HCT116 (cell line): Measurements from ENCODE around the gene MACIR. TPM values are rescaled to one million over a fixed set of nuclear protein-coding genes. Genes with fewer than 3 reads are reported as not detected.

ENCODE experiments used
- ATAC-seq: fragments of 200-7000 bp; cut with Tn5 transposase; 2 replicates; pipeline ENCODE4 v1.9.1; 2020; ENCODE audit warnings: mild to moderate bottlenecking, moderate library complexity
- BruUV-seq: library from RNA; stranded (reverse); fragments of 400-500 nt; replicated peaks from 2 replicates; lab custom pipeline; 2021; lab: Mats Ljungman, UMichigan
- CTCF ChIA-PET: fragments of 300-600 bp; sonication (Branson Sonifier 250); formaldehyde crosslinking; loops from one replicate; lab custom pipeline; 2021; ENCODE audit warnings: antibody characterized with exemption; lab: Charles Lee
- POLR2A ChIA-PET: fragments of 300-600, 350-600 bp; sonication (Branson Sonifier 250); formaldehyde crosslinking; loops from one replicate; lab custom pipeline; 2021; ENCODE audit warnings: antibody characterized with exemption; lab: Charles Lee
- RAD21 ChIA-PET, 2 experiments: fragments of 300-600 bp; sonication (Branson Sonifier 250); formaldehyde crosslinking; loops; one replicate each; lab custom pipeline; 2023; ENCODE audit warnings: low total read pairs in 2 of 2; ENCODE audit not compliant: uncharacterized antibody in 2 of 2, unreplicated experiment in 2 of 2, low non-redundant PET in 1 of 2; lab: Charles Lee
- DNase-seq: peaks from one replicate; pipeline ENCODE4 v3.0.0-alpha.2; 2010; ENCODE audit warnings: low read depth, low spot score
- H2AFZ ChIP-seq: fragments of 200-600 bp; shearing (Covaris generic), sonication (generic); 2 replicates; pipeline ENCODE4 v1.6.1; 2017; ENCODE audit warnings: low read depth, mixed run types, mixed read lengths, antibody characterized with exemption, low read length; ENCODE audit not compliant: poor library complexity, severe bottlenecking
- H3K27ac ChIP-seq: 2 replicates; pipeline ENCODE4 v1.5.1; 2012; ENCODE audit warnings: low read depth, low read length
- H3K27me3 ChIP-seq: fragments of 200-600 bp; sonication (generic); 2 replicates; pipeline ENCODE4 v1.6.1; 2016; ENCODE audit warnings: mixed run types, low read length, mixed read lengths; ENCODE audit not compliant: insufficient read depth
- H3K36me3 ChIP-seq, 2 experiments: fragments of 200-500 bp in 1 of 2; fragments of 200-600 bp in 1 of 2; sonication (Bioruptor generic) in 1 of 2; sonication (generic) in 1 of 2; 2 replicates each; pipeline versions ENCODE4 v1.5.1 to v1.6.1; 2014 to 2016; ENCODE audit warnings: low read length in 2 of 2, inconsistent platforms in 1 of 2, mixed read lengths in 1 of 2, mixed run types in 1 of 2; ENCODE audit not compliant: insufficient read depth in 2 of 2, control insufficient read depth in 1 of 2
- H3K4me1 ChIP-seq, 2 experiments: fragments of 200-600 bp in 1 of 2; sonication (generic) in 1 of 2; 2 replicates each; pipeline versions ENCODE4 v1.5.1 to v1.6.1; 2012 to 2017; ENCODE audit warnings: low read length in 2 of 2, inconsistent platforms in 1 of 2, mild to moderate bottlenecking in 1 of 2, mixed read lengths in 1 of 2, mixed run types in 1 of 2, moderate library complexity in 1 of 2; ENCODE audit not compliant: insufficient read depth in 2 of 2, control insufficient read depth in 1 of 2
- H3K4me2 ChIP-seq: fragments of 200-600 bp; sonication (generic); 2 replicates; pipeline ENCODE4 v1.6.1; 2017; ENCODE audit warnings: mixed run types, low read length, mixed read lengths
- H3K4me3 ChIP-seq, 2 experiments: fragments of 200-600 bp in 1 of 2; sonication (generic) in 1 of 2; replicated peaks in 1 of 2; 2 replicates each; pipeline ENCODE4 v1.5.1; 2011 to 2016; ENCODE audit warnings: low read length in 2 of 2, control low read depth in 1 of 2, low read depth in 1 of 2, mild to moderate bottlenecking in 1 of 2, mixed read lengths in 1 of 2, mixed run types in 1 of 2
- H3K79me2 ChIP-seq: fragments of 200-600 bp; sonication (generic); 2 replicates; pipeline ENCODE4 v1.6.1; 2017; ENCODE audit warnings: mild to moderate bottlenecking, mixed run types, low read length, moderate library complexity, mixed read lengths; ENCODE audit not compliant: insufficient read depth
- H3K9ac ChIP-seq: fragments of 200-600 bp; sonication (generic); 2 replicates; pipeline ENCODE4 v1.6.1; 2016; ENCODE audit warnings: low read length, mixed read lengths
- H3K9me2 ChIP-seq: fragments of 200-600 bp; sonication (generic), shearing (Covaris generic); 2 replicates; pipeline ENCODE4 v1.6.1; 2017; ENCODE audit warnings: mixed run types, mild to moderate bottlenecking, moderate library complexity; ENCODE audit not compliant: insufficient read depth
- H3K9me3 ChIP-seq, 2 experiments: fragments of 200-500 bp in 1 of 2; fragments of 200-600 bp in 1 of 2; sonication (Bioruptor generic) in 1 of 2; sonication (generic) in 1 of 2; 2 replicates each; pipeline ENCODE4 v1.6.1; 2014 to 2017; ENCODE audit warnings: low read length in 2 of 2, mixed read lengths in 2 of 2, inconsistent platforms in 1 of 2, low read depth in 1 of 2, mild to moderate bottlenecking in 1 of 2, mixed run types in 1 of 2, moderate library complexity in 1 of 2; ENCODE audit not compliant: control insufficient read depth in 1 of 2, insufficient read depth in 1 of 2
- H4K20me1 ChIP-seq: fragments of 200-600 bp; sonication (generic), shearing (Covaris generic); 2 replicates; pipeline ENCODE4 v1.6.1; 2017; ENCODE audit warnings: mixed run types, mild to moderate bottlenecking, moderate library complexity; ENCODE audit not compliant: insufficient read depth
- ATF3 ChIP-seq: IDR thresholded peaks from 2 replicates; pipeline ENCODE4 v1.6.1; 2012
- CBX3 ChIP-seq: IDR thresholded peaks from 2 replicates; pipeline ENCODE4 v1.6.1; 2012; ENCODE audit warnings: low read depth
- CEBPB ChIP-seq: IDR thresholded peaks from 2 replicates; pipeline ENCODE4 v1.6.1; 2012; ENCODE audit warnings: low read depth
- CTCF ChIP-seq, 3 experiments: fragments of 200-600 bp in 1 of 3; sonication (generic) in 1 of 3; IDR thresholded peaks in 2 of 3; conservative IDR thresholded peaks in 1 of 3; 2 replicates each; pipeline ENCODE4 v1.5.1; 2012 to 2017; ENCODE audit warnings: low read depth in 2 of 3, low read length in 2 of 3, antibody characterized with exemption in 1 of 3, borderline replicate concordance in 1 of 3, control low read depth in 1 of 3, mild to moderate bottlenecking in 1 of 3, mixed read lengths in 1 of 3, mixed run types in 1 of 3, moderate library complexity in 1 of 3; ENCODE audit not compliant: insufficient read depth in 1 of 3
- EGR1 ChIP-seq: IDR thresholded peaks from 2 replicates; pipeline ENCODE4 v1.6.1; 2012; ENCODE audit warnings: low read depth
- ELF1 ChIP-seq: IDR thresholded peaks from 2 replicates; pipeline ENCODE4 v1.6.1; 2012; ENCODE audit warnings: low read depth, borderline replicate concordance
- EZH2phosphoT487 ChIP-seq: fragments of 200-600 bp; IDR thresholded peaks from 2 replicates; pipeline ENCODE4 v1.6.1; 2018; ENCODE audit warnings: antibody characterized with exemption, borderline replicate concordance
- FOSL1 ChIP-seq: IDR thresholded peaks from 2 replicates; pipeline ENCODE4 v1.6.1; 2012; ENCODE audit warnings: low read depth
- JUND ChIP-seq: IDR thresholded peaks from 2 replicates; pipeline ENCODE4 v1.6.1; 2012
- MAX ChIP-seq: IDR thresholded peaks from 2 replicates; pipeline ENCODE4 v1.6.1; 2012
- POLR2A ChIP-seq: IDR thresholded peaks from 2 replicates; pipeline ENCODE4 v1.7.0; 2011; ENCODE audit warnings: borderline replicate concordance; ENCODE audit not compliant: insufficient read depth, insufficient read length; ENCODE audit errors: extremely low read depth
- POLR2AphosphoS5 ChIP-seq: IDR thresholded peaks from 2 replicates; pipeline ENCODE4 v1.6.1; 2011; ENCODE audit warnings: mild to moderate bottlenecking, low read depth, low read length, moderate library complexity
- REST ChIP-seq: IDR thresholded peaks from 2 replicates; pipeline ENCODE4 v1.6.1; 2012; ENCODE audit warnings: low read depth
- SIN3A ChIP-seq: IDR thresholded peaks from 2 replicates; pipeline ENCODE4 v1.6.1; 2012; ENCODE audit warnings: low read depth
- SP1 ChIP-seq: IDR thresholded peaks from 2 replicates; pipeline ENCODE4 v1.6.1; 2012; ENCODE audit warnings: low read depth
- ZBTB33 ChIP-seq: IDR thresholded peaks from 2 replicates; pipeline ENCODE4 v1.6.1; 2011; ENCODE audit warnings: mild to moderate bottlenecking, low read length, moderate library complexity; ENCODE audit not compliant: insufficient replicate concordance; ENCODE audit errors: extremely low read depth
- ZNF274 ChIP-seq: fragments of 200-500 bp; sonication (Bioruptor generic); IDR thresholded peaks from 2 replicates; pipeline ENCODE4 v1.6.1; 2014; ENCODE audit warnings: mild to moderate bottlenecking, low read depth, low read length, inconsistent platforms
- intact Hi-C: fragments of 100-400 bp; cut with micrococcal nuclease; formaldehyde crosslinking; loops from 2 replicates; pipeline ENCODE4 v1.10.0; 2022
- total RNA-seq: library from RNA; stranded (reverse); gene quantifications from one replicate; pipeline ENCODE4 v1.2.1, GENCODE V29; 2021; ENCODE audit not compliant: unreplicated experiment

The MACIR gene
- total RNA-seq, 1 experiment from 2014 or later: 10.4 TPM

- TF ChIP-seq ZBTB33 (no peak), ATF3 (no peak), CEBPB (no peak)
These were observed 32.3 kb downstream of the MACIR start (continued) for GRCh38 chr5:103290846-103291245.

GRCh38 chr5:103291606-103292005, 33.0 kb downstream of the MACIR start:
- ATAC-seq: no peak
- no peaks in the 10 kb centered on the region for H4K20me1 ChIP-seq
- H3K4me3 ChIP-seq: no peak overlapping the region
- H3K9me2 ChIP-seq: no peaks in the 10 kb centered on the region
- H3K36me3 ChIP-seq: no peaks in the 10 kb centered on the region
- no peak for DNase-seq
- CTCF ChIA-PET: no interaction called here
- no peaks in the 10 kb centered on the region for H3K4me1 ChIP-seq
- no peaks in the 10 kb centered on the region for H3K27me3 ChIP-seq
- H2AFZ ChIP-seq: no peak overlapping the region
- H3K9me3 ChIP-seq: no peaks in the 10 kb centered on the region
- no peak overlapping the region for H3K27ac ChIP-seq
- no peak overlapping the region for H3K4me2 ChIP-seq
- H3K9ac ChIP-seq: no peak overlapping the region
- no peaks in the 10 kb centered on the region for H3K79me2 ChIP-seq
- BruUV-seq: no TSS peak
- intact Hi-C loops: no loop called here
- RAD21 ChIA-PET: no interaction called here
- POLR2A ChIA-PET: no interaction called here
- TF ChIP-seq FOSL1: no peak
- TF ChIP-seq SP1: no peak
- TF ChIP-seq EZH2phosphoT487: no peak
- no peak for TF ChIP-seq POLR2AphosphoS5
- TF ChIP-seq MAX: no peak
- TF ChIP-seq POLR2A: no peak
- no peak for TF ChIP-seq ZNF274
- no peak for TF ChIP-seq ELF1
- TF ChIP-seq SIN3A: no peak
- TF ChIP-seq EGR1: no peak
- no peak for TF ChIP-seq JUND
- TF ChIP-seq CTCF (IDR thresholded peaks at IDR 0.05 in 2 of 3, conservative IDR thresholded peaks at IDR 0.05 in 1 of 3; ENCODE audit: borderline replicate concordance in 1 of 3, insufficient read depth in 1 of 3, low read depth in 2 of 3, low read length in 2 of 3): no peak
- TF ChIP-seq REST: no peak
- TF ChIP-seq CBX3: no peak
